Activated CD4-positive, CD25-positive, alpha-beta regulatory T cell treated with anti-CD3 and anti-CD28 coated beads, Interleukin-2, amount 50 U/mL, for 72 hours (primary cell): ENCODE data around the gene MEGF11.

Source experiments
- DNase-seq: peaks from one replicate; pipeline ENCODE4 v3.0.0; 2021

The MEGF11 gene

GRCh38 chr15:66108483-66109265 is 144.9 kb downstream of the MEGF11 start:
- no peak for DNase-seq

- DNase-seq = no peak
Measured at GRCh38 chr15:66107070-66107469, 146.5 kb downstream of the MEGF11 start.

DNA sequence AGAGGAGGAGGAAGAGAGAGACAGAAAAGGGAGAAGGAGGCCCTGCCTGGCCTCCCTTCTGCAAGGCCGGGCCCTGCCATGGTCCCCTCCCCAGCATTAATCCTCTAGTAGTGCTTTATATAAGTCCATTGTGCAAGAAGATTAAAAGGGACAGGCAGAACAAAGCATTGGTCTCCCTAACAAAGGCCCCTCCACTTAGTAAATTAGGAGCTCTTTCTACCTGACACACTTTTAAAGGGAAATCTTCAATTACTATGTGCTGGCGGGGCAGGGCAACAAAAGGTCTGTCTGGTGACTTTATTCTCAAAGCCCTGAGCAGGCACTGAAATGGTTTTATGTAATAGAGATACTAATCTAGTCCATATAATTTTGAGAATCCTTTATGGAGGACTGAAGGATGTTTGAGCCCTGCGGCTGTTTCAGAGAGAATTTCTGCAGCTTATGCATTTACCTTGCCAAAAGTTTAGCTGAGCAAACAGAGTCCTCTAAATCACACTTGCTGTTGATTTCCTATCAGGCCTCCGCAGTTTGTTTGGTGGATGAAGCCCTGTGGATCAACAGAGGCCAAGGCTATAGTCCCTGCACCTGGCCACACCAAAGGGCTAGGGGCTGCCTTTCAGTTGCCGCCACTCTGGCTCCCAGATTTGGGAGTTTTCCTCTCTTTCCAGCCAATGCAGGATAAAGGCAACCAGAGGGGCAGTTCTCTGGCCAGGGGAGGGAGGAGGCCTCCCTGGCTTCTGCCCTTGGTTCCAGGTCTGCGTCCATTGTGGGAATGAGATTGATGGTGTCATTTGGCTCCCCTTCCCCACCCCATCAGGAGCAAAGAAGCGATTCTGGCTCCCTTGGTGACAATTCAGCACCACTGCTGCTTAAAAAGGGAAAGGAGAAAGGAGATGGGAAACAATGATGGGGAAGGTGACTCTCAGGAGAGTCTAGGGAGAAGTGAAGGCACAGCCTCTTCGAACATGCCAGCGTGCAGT is 148.0 kb downstream of the MEGF11 start:
- no peak for DNase-seq

GRCh38 chr15:66103293-66103590 is 150.3 kb downstream of the MEGF11 start:
- DNase-seq = no peak

DNA sequence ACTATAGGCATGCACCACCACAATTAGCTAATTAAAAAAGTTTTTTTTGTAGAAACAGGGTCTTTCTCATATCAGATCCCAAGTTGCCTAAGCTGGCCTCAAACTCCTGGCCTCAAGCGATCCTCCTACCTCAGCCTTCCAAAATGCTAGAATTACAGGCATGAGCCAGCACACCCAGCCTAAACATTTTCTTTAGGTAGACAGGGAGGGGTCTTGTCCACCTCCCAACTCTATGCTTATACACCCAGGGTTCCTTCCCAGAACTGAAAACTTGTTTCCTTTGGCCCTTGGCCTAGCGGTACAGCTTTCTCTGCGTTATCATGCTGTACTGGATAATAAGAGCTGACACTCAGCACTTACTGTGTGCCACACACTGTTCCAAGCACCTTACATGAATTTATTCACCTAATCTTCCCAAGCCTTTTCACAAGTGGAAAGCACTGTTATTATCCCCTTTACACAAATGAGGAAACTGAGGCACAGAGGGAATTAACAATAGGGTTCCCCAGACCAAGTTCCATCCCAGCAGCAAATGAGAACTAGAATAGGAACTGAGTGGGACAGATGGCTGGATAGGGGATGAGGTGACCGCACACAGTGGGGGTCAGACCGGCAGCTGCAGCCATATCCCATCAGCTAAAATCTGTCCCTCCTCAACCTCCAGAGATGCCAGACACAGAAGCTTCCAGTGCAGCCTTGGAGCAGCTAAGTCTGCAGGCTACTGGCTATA is 150.8 kb downstream of the MEGF11 start:
- DNase-seq = no peak

GRCh38 chr15:66101715-66102395 is 151.7 kb downstream of the MEGF11 start:
- no peak for DNase-seq

DNA sequence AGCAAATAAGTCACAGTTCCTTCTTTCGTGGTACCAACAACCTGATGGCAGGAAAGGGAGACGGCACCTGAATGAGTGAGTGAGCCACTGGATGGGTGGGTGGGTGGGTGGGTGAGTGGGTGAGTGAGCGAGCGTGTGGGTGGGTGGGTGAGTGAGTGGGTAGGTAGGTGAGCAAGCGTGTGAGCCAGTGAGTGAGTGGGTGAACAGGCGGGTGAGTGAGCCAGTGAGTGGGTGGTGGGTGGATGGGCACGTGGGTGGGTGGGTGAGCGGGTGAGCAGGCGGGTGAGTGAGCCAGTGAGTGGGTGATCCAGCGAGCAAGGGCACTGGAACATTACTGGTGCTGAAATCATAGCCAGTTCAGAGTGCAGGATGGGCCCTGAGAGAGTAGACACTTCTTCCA is 152.8 kb downstream of the MEGF11 start:
- no peak for DNase-seq

DNA sequence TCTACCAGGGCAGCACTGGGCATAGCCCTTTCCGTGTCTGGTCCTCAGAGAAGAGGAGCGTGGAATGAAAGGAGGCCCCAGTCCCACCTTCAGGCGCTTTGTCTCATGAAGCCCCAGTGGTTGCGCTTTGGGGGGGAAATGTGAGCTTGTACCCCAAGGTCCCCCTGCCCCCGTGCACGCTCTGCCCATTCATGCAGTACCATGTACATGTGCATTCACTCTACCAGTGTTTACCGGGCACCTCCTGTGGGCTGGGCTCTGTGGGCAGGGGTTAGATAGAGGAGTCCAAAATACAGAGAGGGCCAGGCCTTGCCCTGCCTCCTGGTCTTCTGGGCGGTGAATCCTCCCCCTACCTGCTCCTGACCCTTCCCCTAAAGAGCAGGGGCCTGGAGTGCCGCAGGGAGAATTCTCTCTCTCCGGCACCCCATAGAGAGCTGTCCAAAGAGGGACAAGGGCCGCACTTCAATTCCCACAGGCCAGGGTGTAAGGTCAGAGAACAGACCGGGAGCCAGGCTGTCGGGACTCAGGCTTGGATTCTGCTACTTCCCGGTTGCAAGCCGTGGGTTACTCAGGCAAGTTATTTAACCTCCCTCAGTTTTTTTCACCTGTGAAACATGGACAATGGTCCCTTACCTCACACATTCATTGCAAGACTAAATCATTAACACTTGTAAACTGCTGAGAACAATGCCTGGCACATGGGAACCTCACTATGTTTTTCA is 153.4 kb downstream of the MEGF11 start:
- DNase-seq = no peak

DNA sequence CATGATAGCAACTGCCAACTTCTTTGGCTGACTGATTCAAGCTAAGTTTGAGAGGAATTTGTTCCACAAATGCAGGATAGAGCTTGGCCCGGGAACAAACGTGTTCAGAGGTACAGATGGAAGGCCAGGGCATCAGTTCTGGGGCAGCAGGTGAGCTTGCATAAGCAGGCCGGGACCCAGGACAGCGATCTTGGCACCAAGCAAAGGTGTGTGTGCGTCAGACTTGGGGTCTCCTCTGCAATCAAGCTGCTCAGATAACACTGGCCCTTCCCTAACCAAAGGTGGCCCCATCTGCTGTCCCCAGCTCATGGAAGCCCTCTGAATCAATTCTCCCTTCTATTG is 155.6 kb downstream of the MEGF11 start:
- DNase-seq = no peak

DNA sequence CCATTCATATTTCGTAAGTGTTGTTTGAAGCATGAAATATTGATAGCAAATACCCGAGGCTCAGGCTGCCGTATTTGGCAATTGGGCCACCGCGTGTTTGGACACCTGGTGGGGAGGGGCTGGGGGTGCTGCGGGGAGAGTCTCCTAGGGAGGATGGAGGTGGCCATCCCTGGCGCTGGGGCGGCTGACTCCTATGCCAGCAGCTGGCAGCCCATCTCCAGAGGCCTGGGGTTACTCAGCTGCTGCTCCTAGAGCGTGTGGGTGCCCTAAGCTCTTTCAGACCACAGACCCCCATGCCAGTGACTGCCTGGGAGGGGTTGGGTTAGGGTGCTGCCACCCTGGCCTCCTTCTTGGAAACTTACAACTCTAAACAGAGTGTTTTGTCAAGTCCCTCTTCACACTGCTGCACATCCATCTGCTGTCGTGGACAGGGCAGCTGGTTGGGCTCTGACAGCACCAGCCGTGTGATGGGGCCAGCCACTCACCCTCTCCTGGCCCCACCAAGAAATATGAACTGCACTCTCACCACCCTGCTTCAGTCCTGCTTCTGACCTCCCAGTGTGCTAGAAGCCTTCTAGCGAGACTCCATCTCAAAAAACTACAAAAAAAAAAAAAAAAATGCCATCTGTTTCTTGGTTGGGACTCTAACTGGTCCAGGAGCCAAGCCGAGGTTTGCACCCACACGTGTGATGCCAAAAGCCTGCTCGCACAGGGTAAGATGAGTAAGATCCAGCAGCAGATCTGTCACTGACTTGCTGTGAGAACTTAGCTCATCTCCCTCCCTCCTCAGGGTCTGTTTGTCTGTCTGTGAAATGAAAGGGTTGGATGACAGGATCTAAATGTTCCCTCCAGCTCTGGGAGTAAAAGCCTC is 156.2 kb downstream of the MEGF11 start:
- peak; percentile 2 for DNase-seq

- DNase-seq = peak; percentile 13
Measured at GRCh38 chr15:66096688-66097058, 156.9 kb downstream of the MEGF11 start.

GRCh38 chr15:66095871-66096687 is 157.5 kb downstream of the MEGF11 start:
- DNase-seq = no peak

DNA sequence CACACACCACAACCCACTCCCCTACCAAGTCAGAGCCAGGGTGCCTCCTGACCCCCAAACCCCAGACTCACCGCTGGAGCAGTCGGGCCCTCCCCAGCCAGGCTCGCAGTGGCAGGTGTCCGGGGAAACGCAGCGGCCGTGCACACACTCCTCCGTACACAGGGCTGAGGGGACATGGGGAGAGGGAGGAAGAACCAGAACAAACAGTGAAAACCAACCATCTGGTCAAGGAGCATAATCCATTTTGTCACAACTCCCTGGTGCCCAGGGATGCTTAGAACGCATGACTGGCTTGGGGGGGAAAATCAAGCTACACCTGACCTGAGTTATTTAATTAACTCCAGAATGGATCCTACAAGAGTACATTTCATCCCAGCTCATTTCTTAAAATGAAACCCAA is 159.2 kb downstream of the MEGF11 start:
- no peak for DNase-seq

DNA sequence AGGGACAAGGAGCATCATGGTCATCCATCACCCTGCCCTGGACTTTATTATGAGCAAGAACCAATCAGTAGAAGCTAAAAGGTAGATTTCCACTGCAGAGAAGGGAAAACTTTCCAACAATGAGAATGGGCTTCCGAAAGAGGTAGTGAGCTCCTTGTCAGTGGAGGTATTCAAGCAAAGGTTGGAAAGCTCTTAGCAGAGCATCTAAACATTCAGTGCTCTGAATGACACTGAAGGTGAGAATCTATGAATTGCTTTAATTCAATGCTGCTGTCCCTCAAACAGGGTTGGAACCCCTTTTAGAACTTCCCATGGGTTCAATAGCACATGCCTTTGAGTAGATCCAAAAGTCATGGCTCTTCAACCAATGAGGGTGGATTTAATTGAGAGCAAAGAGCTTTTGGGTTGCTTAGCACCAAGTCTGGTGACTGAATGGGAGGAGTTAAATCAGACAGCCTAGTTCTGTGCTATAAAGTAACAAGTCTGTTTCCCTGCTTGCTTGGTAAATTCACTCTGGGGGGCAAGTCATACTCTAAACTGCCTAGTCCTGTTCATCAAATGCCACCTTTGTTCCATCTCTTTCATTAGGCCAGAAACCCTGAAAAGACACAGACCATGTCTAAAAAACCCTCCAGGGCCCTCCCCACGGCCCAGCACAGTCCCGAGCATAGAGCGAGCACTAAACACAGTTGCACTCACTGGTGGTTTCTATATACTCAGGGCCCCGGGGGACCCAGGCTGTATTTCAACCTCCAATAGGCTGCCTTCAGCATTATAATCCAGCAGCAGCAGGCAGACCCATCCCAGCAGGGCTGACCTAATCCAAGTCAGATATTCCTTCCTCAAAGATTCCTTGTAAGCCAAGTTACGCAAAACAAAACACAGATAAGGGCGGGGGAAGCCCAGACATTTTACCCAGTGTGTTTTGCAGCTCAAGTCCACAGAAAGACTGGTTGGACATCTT is 161.2 kb downstream of the MEGF11 start:
- DNase-seq = no peak

- no peak for DNase-seq
Measured at GRCh38 chr15:66089509-66089908, 164.0 kb downstream of the MEGF11 start.

- no peak for DNase-seq
Measured at GRCh38 chr15:66089049-66089448, 164.5 kb downstream of the MEGF11 start.

DNA sequence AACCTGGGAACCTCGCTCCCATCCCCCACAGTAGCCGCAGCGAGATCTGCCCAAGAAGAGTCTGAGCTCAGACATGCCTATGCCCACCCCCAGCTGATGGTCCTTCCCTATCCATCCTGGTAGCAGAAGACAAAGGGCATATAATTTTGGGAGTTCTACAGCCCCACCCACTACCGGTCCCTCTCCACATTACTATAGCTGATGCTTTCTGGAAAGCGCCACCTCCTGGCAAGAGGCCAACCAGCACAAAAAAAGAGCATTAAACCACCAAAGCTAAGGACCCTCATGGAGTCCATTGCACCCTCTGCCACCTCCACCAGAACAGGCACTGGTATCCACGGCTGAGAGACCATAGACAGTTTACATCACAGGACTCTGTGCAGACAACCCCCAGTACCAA is 168.4 kb downstream of the MEGF11 start:
- DNase-seq = no peak

- no peak for DNase-seq
Measured at GRCh38 chr15:66084704-66085103, 168.8 kb downstream of the MEGF11 start.

GRCh38 chr15:66080717-66081398 is 172.7 kb downstream of the MEGF11 start:
- DNase-seq = no peak
